Gastrocnemius medialis (tissue), 4 donors: ENCODE measurements around the gene TET3. TPM values are rescaled to one million over a fixed set of nuclear protein-coding genes. Genes with fewer than 3 reads are reported as not detected.

Experiments used
- ATAC-seq, 2 donors: fragments of 150-250 bp; one replicate each; pipeline ENCODE4 v1.9.1; 2016
- DNase-seq, 2 donors: peaks; one replicate each; pipeline ENCODE4 v3.0.0-alpha.2; 2019
- H3K27ac ChIP-seq, 4 donors: fragments of 200-600 bp; sonication (generic); 1 replicate in 1 of 4; 2 replicates in 3 of 4; pipeline ENCODE4 v1.5.1; 2016 to 2018; ENCODE audit warnings: mild to moderate bottlenecking in 2 of 4, moderate library complexity in 1 of 4
- H3K27me3 ChIP-seq, 3 donors: fragments of 200-600 bp; sonication (generic) in 2 of 3; 1 replicate in 1 of 3; 2 replicates in 2 of 3; pipeline versions ENCODE4 v1.5.1 to v1.6.0; 2016 to 2019; ENCODE audit warnings: mild to moderate bottlenecking in 1 of 3, moderate library complexity in 1 of 3
- H3K36me3 ChIP-seq, 2 donors: fragments of 200-600 bp; sonication (generic) in 1 of 2; one replicate each; pipeline ENCODE4 v1.5.1; 2017 to 2018
- H3K4me1 ChIP-seq, 2 donors: fragments of 200-600 bp; sonication (generic) in 1 of 2; one replicate each; pipeline ENCODE4 v1.5.1; 2016 to 2017; ENCODE audit warnings: mild to moderate bottlenecking in 2 of 2
- H3K4me3 ChIP-seq, 4 donors: fragments of 200-600 bp; sonication (generic) in 3 of 4; 1 replicate in 1 of 4; 2 replicates in 3 of 4; pipeline ENCODE4 v1.5.1; 2016 to 2019; ENCODE audit warnings: mild to moderate bottlenecking in 2 of 4
- H3K9me3 ChIP-seq, 3 donors: fragments of 200-600 bp; sonication (generic) in 2 of 3; 1 replicate in 1 of 3; 2 replicates in 2 of 3; pipeline ENCODE4 v1.5.1; 2016 to 2019
- CTCF ChIP-seq, 5 experiments: fragments of 450-650 bp in 3 of 5; fragments of 200-600 bp in 2 of 5; sonication (generic) in 2 of 5; IDR thresholded peaks in 4 of 5; conservative IDR thresholded peaks in 1 of 5; 1 replicate in 4 of 5; 2 replicates in 1 of 5; pipeline ENCODE4 v1.5.1; 2016 to 2019; ENCODE audit warnings: antibody characterized with exemption in 5 of 5, mild to moderate bottlenecking in 3 of 5, moderate library complexity in 3 of 5
- POLR2A ChIP-seq, 2 donors: fragments of 450-650 bp; IDR thresholded peaks; one replicate each; pipeline ENCODE4 v1.6.1; 2017; ENCODE audit warnings: antibody characterized with exemption in 2 of 2, mild to moderate bottlenecking in 2 of 2, moderate library complexity in 2 of 2
- in situ Hi-C, 4 donors: fragments of 200-750 bp; cut with MboI; loops; one replicate each; pipeline versions ENCODE4 v1.15.0 to v1.8.0; 2017; ENCODE audit warnings: low sequenced_read_pairs in 4 of 4
- intact Hi-C: fragments of 100-400 bp; cut with DNase I; formaldehyde crosslinking; loops from one replicate; pipeline ENCODE4 v1.15.1; 2023; ENCODE audit warnings: low total_unique reads
- total RNA-seq, 4 donors: library from RNA; depleted of rRNA; stranded (reverse); fragments of >200 nt; gene quantifications; one replicate each; pipeline versions ENCODE4 v1.1.0 to v1.2.3, GENCODE V29; 2016

Gene TET3
- total RNA-seq, 4 donors from 2014 or later, result 2.1 to 3.3 (median 2.9) TPM

- no peak overlapping the region for H3K4me3 ChIP-seq
- H3K9me3 ChIP-seq, result no peaks in the 10 kb centered on the region
- TF ChIP-seq POLR2A (IDR thresholded peaks at IDR 0.05) (no peak), CTCF (IDR thresholded peaks at IDR 0.05 in 4 of 5, conservative IDR thresholded peaks at IDR 0.05 in 1 of 5) (no peak)
- ATAC-seq, result no peak
- intact Hi-C loops, result no loop called here
- in situ Hi-C loops, result no loop called here
- no peaks in the 10 kb centered on the region for H3K36me3 ChIP-seq
- no peaks in the 10 kb centered on the region for H3K27me3 ChIP-seq
- H3K27ac ChIP-seq, result peak overlapping the region in 2 of 4 donors; percentile 40 to 52
- DNase-seq, result no peak
- H3K4me1 ChIP-seq, result peaks cover 11 to 16% of the 10 kb centered on the region in 2 donors
Observed at GRCh38 chr2:73970141-73970803, 14.4 kb upstream of the TET3 start.

- Histone ChIP-seq H3K36me3 (no peaks in the 10 kb centered on the region), H3K27me3 (no peaks in the 10 kb centered on the region), H3K4me3 (no peak overlapping the region), H3K9me3 (no peaks in the 10 kb centered on the region), H3K27ac (peak overlapping the region in 2 of 4 donors; percentile 40 to 52), H3K4me1 (peaks cover 11 to 16% of the 10 kb centered on the region in 2 donors)
- ATAC-seq (peak in 1 of 2 donors; percentile 30), DNase-seq (peak in 1 of 2 donors; percentile 65)
- intact Hi-C loops, result no loop called here
- no peak for TF ChIP-seq POLR2A (IDR thresholded peaks at IDR 0.05)
- TF ChIP-seq CTCF (IDR thresholded peaks at IDR 0.05 in 4 of 5, conservative IDR thresholded peaks at IDR 0.05 in 1 of 5), result no peak
- in situ Hi-C loops, result no loop called here
Observed at GRCh38 chr2:73970850-73971471, 13.7 kb upstream of the TET3 start.

- Histone ChIP-seq H3K36me3 (no peaks in the 10 kb centered on the region), H3K27ac (no peak overlapping the region), H3K4me1 (peaks cover 11 to 16% of the 10 kb centered on the region in 2 donors), H3K27me3 (no peaks in the 10 kb centered on the region), H3K9me3 (no peaks in the 10 kb centered on the region), H3K4me3 (no peak overlapping the region)
- TF ChIP-seq CTCF (IDR thresholded peaks at IDR 0.05 in 4 of 5, conservative IDR thresholded peaks at IDR 0.05 in 1 of 5), result no peak
- no peak for TF ChIP-seq POLR2A (IDR thresholded peaks at IDR 0.05)
- intact Hi-C loops, result no loop called here
- in situ Hi-C loops, result no loop called here
- ATAC-seq (no peak), DNase-seq (no peak)
Observed at GRCh38 chr2:73971722-73972121, 13.0 kb upstream of the TET3 start.

- Histone ChIP-seq H3K4me1 (peaks cover 11 to 16% of the 10 kb centered on the region in 2 donors), H3K27me3 (no peaks in the 10 kb centered on the region), H3K4me3 (no peak overlapping the region), H3K9me3 (no peaks in the 10 kb centered on the region), H3K27ac (no peak overlapping the region), H3K36me3 (no peaks in the 10 kb centered on the region)
- ATAC-seq (no peak), DNase-seq (no peak)
- TF ChIP-seq CTCF (IDR thresholded peaks at IDR 0.05 in 4 of 5, conservative IDR thresholded peaks at IDR 0.05 in 1 of 5), result no peak
- no peak for TF ChIP-seq POLR2A (IDR thresholded peaks at IDR 0.05)
- in situ Hi-C loops (no loop called here), intact Hi-C loops (no loop called here)
Observed at GRCh38 chr2:73972846-73973245, 11.9 kb upstream of the TET3 start.
